HepG2 (cell line): Measurements from ENCODE around the gene LAPTM4A. TPM values are rescaled to one million over a fixed set of nuclear protein-coding genes. Genes with fewer than 3 reads are reported as not detected.
A peak's percentile ranks its signal among the peaks of the same experiment; 100 is the strongest.

Experiments used
- AGO2 ChIP-seq: fragments of 200-400 bp; formaldehyde crosslinking; optimal IDR thresholded peaks from 2 replicates; pipeline ENCODE3; 2017; ENCODE audit warnings: mild to moderate bottlenecking, low read depth, low read length, moderate library complexity
- ARHGAP35 ChIP-seq: sonication (generic); formaldehyde crosslinking; IDR thresholded peaks from 2 replicates; pipeline ENCODE4 v1.9.0; 2022; ENCODE audit warnings: mild to moderate bottlenecking, inconsistent platforms, moderate library complexity, missing genetic modification reagents, borderline replicate concordance
- ATF7 ChIP-seq, 2 experiments: fragments of 450-650 bp in 1 of 2; sonication (generic) in 1 of 2; formaldehyde crosslinking in 1 of 2; IDR thresholded peaks; 2 replicates each; pipeline versions ENCODE4 v1.4.0 to v1.6.1; 2016 to 2020; ENCODE audit warnings: antibody characterized with exemption in 1 of 2, mild to moderate bottlenecking in 1 of 2, missing genetic modification reagents in 1 of 2
- ELF4 ChIP-seq: sonication (generic); formaldehyde crosslinking; IDR thresholded peaks from 2 replicates; pipeline ENCODE4 v1.5.0; 2020; ENCODE audit warnings: missing genetic modification reagents, mild to moderate bottlenecking, moderate library complexity, borderline replicate concordance
- MAFK ChIP-seq, 2 experiments: IDR thresholded peaks in 1 of 2; conservative IDR thresholded peaks in 1 of 2; 2 replicates each; pipeline ENCODE4 v1.6.1; 2011; ENCODE audit warnings: improper control_type of control experiment in 2 of 2, low read length in 2 of 2
- NR2F6 ChIP-seq, 2 experiments: IDR thresholded peaks; 2 replicates each; pipeline ENCODE4 v1.6.1; 2016; ENCODE audit warnings: antibody characterized with exemption in 1 of 2, mild to moderate bottlenecking in 1 of 2
- PPARG ChIP-seq: conservative IDR thresholded peaks from 2 replicates; pipeline ENCODE4 v1.6.1; 2016; ENCODE audit warnings: missing biosample characterization, missing genetic modification reagents
- PRDM10 ChIP-seq: sonication (generic); formaldehyde crosslinking; IDR thresholded peaks from 2 replicates; pipeline ENCODE4 v1.4.0; 2020; ENCODE audit warnings: low read depth, missing genetic modification reagents
- PRPF4 ChIP-seq: fragments of 200-400 bp; formaldehyde crosslinking; IDR thresholded peaks from 2 replicates; pipeline ENCODE4 v1.6.1; 2016; ENCODE audit warnings: low read length, low read depth; ENCODE audit not compliant: poor library complexity, severe bottlenecking
- SIN3A ChIP-seq: IDR thresholded peaks from 2 replicates; pipeline ENCODE4 v1.6.1; 2011; ENCODE audit warnings: low read depth, mild to moderate bottlenecking, control low read depth, low read length, borderline replicate concordance
- SKI ChIP-seq: fragments of 450-650 bp; IDR thresholded peaks from one replicate; pipeline ENCODE4 v1.6.1; 2018; ENCODE audit warnings: mild to moderate bottlenecking; ENCODE audit not compliant: partially characterized antibody
- SP140L ChIP-seq: sonication (generic); formaldehyde crosslinking; IDR thresholded peaks from 2 replicates; pipeline ENCODE4 v1.4.0; 2020; ENCODE audit warnings: missing genetic modification reagents, borderline replicate concordance
- TFDP2 ChIP-seq: sonication (generic); formaldehyde crosslinking; IDR thresholded peaks from 2 replicates; pipeline ENCODE4 v1.4.0; 2020; ENCODE audit warnings: missing genetic modification reagents
- ZNF296 ChIP-seq: sonication (generic); formaldehyde crosslinking; conservative IDR thresholded peaks from 2 replicates; pipeline ENCODE4 v1.5.0; 2020; ENCODE audit warnings: mild to moderate bottlenecking, missing genetic modification reagents
- ZNF317 ChIP-seq: sonication (generic); formaldehyde crosslinking; IDR thresholded peaks from 2 replicates; pipeline ENCODE4 v1.5.0; 2020; ENCODE audit warnings: mild to moderate bottlenecking, missing genetic modification reagents
- ZNF337 ChIP-seq: sonication (generic); formaldehyde crosslinking; IDR thresholded peaks from 2 replicates; pipeline ENCODE4 v1.5.1; 2020; ENCODE audit warnings: missing genetic modification reagents, low read depth, mild to moderate bottlenecking, borderline replicate concordance
- ZNF33B ChIP-seq: sonication (generic); formaldehyde crosslinking; IDR thresholded peaks from 2 replicates; pipeline ENCODE4 v1.5.1; 2020; ENCODE audit warnings: mild to moderate bottlenecking, missing genetic modification reagents
- ZNF619 ChIP-seq: sonication (generic); formaldehyde crosslinking; IDR thresholded peaks from 2 replicates; pipeline ENCODE4 v1.4.0; 2020; ENCODE audit warnings: mild to moderate bottlenecking, missing genetic modification reagents
- polyA plus RNA-seq, 8 experiments: library from polyadenylated mRNA; depleted of rRNA in 3 of 8; stranded (reverse) in 7 of 8; unstranded in 1 of 8; fragments of >200 nt; fragmentation: Illumina TruSeq in 4 of 8; extraction: Trizol in 4 of 8; gene quantifications; 2 replicates each; pipeline versions ENCODE4 v1.2.1 to v1.2.3, GENCODE V29; 2011 to 2016; ENCODE audit warnings: low read depth in 4 of 8, missing spikeins in 1 of 8, mixed read lengths in 1 of 8; ENCODE audit not compliant: insufficient read depth in 1 of 8
- total RNA-seq, 5 experiments: library from RNA; depleted of rRNA; stranded (reverse); fragments of >200 nt; fragmentation: Illumina TruSeq; extraction: Trizol; gene quantifications; 2 replicates each; pipeline ENCODE4 v1.2.3, GENCODE V29; 2016; ENCODE audit warnings: low read depth in 1 of 5
- TF ChIP-seq, protein P1 (sequence below): sonication (generic); formaldehyde crosslinking; IDR thresholded peaks from 2 replicates; pipeline ENCODE4 v1.4.0; 2020; ENCODE audit warnings: missing genetic modification reagents
- TF ChIP-seq, protein P2 (sequence below): IDR thresholded peaks from 2 replicates; pipeline ENCODE4 v1.6.1; 2016; ENCODE audit warnings: low read depth, borderline replicate concordance
- TF ChIP-seq, protein P3 (sequence below): IDR thresholded peaks from 2 replicates; pipeline ENCODE4 v1.6.1; 2016; ENCODE audit warnings: missing genetic modification reagents, missing compliant biosample characterization

LAPTM4A gene
- total and polyA plus RNA-seq, 2 of the 13 experiments (the other 11 are each of a cell fraction or from before 2014, with no cell fraction given): 116 to 558 TPM

- TF ChIP-seq, protein P1, sequence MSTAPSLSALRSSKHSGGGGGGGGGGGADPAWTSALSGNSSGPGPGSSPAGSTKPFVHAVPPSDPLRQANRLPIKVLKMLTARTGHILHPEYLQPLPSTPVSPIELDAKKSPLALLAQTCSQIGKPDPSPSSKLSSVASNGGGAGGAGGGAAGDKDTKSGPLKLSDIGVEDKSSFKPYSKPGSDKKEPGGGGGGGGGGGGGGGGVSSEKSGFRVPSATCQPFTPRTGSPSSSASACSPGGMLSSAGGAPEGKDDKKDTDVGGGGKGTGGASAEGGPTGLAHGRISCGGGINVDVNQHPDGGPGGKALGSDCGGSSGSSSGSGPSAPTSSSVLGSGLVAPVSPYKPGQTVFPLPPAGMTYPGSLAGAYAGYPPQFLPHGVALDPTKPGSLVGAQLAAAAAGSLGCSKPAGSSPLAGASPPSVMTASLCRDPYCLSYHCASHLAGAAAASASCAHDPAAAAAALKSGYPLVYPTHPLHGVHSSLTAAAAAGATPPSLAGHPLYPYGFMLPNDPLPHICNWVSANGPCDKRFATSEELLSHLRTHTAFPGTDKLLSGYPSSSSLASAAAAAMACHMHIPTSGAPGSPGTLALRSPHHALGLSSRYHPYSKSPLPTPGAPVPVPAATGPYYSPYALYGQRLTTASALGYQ (CRISPR knock-in tag): no peak
- TF ChIP-seq SKI (no peak), MAFK (conservative IDR thresholded peaks at IDR 0.05 in 1 of 2, IDR thresholded peaks at IDR 0.05 in 1 of 2; ENCODE audit: low read length in 2 of 2) (no peak), PRDM10 (CRISPR knock-in tag) (no peak), ATF7 (IDR thresholded peaks at IDR 0.05) (no peak), ATF7 (CRISPR knock-in tag; IDR thresholded peaks at IDR 0.05) (no peak), ZNF296 (peak; percentile 83; the same call in 1 of the 2 replicates), ZNF337 (CRISPR knock-in tag) (no peak), PPARG (no peak), ARHGAP35 (0 out of 2 replicates have a peak, but pooled peaks have one; percentile 13), PRPF4 (no peak), ZNF317 (CRISPR knock-in tag) (no peak), ZNF33B (peak; percentile 19; the same call in 1 of the 2 replicates), TFDP2 (no peak; the same call in 1 of the 2 replicates), NR2F6 (IDR thresholded peaks at IDR 0.05) (no peak), NR2F6 (CRISPR knock-in tag; IDR thresholded peaks at IDR 0.05) (no peak), ZNF619 (CRISPR knock-in tag) (no peak), SP140L (no peak), SIN3A (peak; percentile 69; the same call in 1 of the 2 replicates), AGO2 (peak; percentile 57), ELF4 (CRISPR knock-in tag) (peak; percentile 62; the same call in 1 of the 2 replicates)
- TF ChIP-seq, protein P2, sequence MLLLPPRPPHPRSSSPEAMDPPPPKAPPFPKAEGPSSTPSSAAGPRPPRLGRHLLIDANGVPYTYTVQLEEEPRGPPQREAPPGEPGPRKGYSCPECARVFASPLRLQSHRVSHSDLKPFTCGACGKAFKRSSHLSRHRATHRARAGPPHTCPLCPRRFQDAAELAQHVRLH: no peak
- TF ChIP-seq, protein P3, sequence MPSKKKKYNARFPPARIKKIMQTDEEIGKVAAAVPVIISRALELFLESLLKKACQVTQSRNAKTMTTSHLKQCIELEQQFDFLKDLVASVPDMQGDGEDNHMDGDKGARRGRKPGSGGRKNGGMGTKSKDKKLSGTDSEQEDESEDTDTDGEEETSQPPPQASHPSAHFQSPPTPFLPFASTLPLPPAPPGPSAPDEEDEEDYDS (CRISPR knock-in tag): peak; percentile 35; the same call in 1 of the 2 replicates
Measured at GRCh38 chr2:20012282-20013125, 38.9 kb downstream of the LAPTM4A start, which contains the start of gene MATN3 (continued).
